ENCODE data around the gene KIAA1217. TPM values are rescaled to one million over a fixed set of nuclear protein-coding genes. Genes with fewer than 3 reads are reported as not detected.

KIAA1217 gene
- total RNA-seq, 1 donor from 2014 or later = 5.9 TPM

GRCh38 chr10:24209946-24210491 is 1.1 kb downstream of the KIAA1217 start:
- no peak for DNase-seq

GRCh38 chr10:24210501-24210900 is 1.6 kb downstream of the KIAA1217 start:
- no peak for DNase-seq

GRCh38 chr10:24213266-24213665 is 4.3 kb downstream of the KIAA1217 start:
- no peak for DNase-seq

- no peak for DNase-seq
Measured at GRCh38 chr10:24213881-24214280, 4.9 kb downstream of the KIAA1217 start.

- no peak for DNase-seq
Measured at GRCh38 chr10:24214762-24215161, 5.8 kb downstream of the KIAA1217 start.

DNA sequence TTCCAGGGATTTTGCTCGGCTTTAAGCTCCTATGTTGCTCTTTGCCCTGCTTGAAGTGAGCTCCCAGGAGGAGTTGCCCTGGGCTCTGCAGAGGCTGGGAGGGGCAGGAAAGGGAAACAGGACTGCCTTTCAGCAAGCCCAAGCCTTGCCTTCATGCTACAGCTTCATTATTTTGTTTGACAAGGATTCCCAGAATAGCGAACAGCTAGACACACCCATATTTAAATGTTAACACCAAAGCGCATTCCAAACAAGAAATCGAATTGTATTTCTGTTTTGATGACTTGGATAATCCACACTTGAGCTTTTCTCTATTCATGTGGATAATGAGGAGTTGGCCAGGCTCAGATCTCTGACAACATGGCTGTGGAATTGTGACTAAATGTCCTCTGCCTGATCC is 6.3 kb downstream of the KIAA1217 start:
- no peak for DNase-seq

DNA sequence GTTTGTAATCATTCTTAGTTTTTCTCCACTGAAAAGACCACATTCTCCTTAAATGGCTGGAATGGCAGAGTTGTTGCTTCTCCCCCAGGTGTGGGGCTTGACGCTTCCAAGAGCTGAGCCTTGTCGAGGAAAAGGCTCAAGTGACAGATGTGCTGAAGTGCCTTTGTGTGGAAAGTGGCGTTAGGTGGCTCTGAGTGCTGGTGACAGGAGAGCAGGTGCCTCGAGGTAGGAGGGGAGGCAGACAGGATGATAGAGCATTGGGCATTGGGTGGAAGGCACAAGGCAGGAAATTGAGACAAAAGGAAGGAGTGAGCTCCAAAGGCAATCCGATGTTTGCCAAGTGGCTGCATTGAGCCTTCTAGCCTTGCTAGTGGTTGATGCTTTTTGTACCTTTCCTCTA is 6.7 kb downstream of the KIAA1217 start:
- DNase-seq = no peak

DNA sequence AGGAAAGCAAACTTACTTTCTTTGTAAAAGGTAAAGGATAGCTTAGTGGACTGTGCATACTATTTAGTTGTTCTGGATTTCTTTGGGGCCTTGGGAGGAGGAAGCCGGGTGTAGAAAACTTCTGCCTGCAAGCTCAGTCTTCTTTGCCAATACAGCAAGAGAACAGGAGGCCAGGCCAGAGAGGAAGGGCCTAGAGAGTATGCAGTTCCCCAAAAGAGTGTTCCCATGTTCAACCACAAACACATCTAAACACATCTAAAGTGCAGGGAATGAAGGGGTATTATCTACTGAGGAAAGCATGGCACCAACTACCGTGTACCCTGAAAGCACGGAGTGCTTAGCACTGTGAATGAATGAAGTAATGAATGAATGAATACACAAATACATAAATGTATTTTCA is 11.0 kb downstream of the KIAA1217 start:
- DNase-seq = no peak

- DNase-seq = no peak
Measured at GRCh38 chr10:24223341-24223740, 14.4 kb downstream of the KIAA1217 start.

- no peak for DNase-seq
Measured at GRCh38 chr10:24223953-24224352, 15.0 kb downstream of the KIAA1217 start.

DNA sequence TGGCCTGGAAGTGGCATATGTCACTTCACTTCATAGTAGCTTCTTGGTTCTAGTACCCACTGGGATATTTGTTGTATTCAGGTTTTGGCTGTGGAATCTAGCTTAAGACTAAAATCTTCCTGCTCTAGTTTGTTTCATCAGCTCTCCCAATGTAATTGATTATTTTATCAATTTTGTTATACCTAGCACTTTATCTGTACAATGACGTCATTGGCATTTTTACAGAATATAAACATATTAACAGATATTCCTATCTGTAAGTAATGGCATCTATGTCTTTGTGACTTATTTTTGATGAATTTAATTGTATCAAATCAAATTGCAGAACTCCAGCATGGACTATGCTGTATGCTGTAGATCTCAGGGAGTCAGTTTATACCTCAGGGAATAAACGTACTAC is 19.7 kb downstream of the KIAA1217 start:
- no peak for DNase-seq

- no peak for DNase-seq
Measured at GRCh38 chr10:24229909-24230308, 21.0 kb downstream of the KIAA1217 start.

- no peak for DNase-seq
Measured at GRCh38 chr10:24231200-24231599, 22.3 kb downstream of the KIAA1217 start.

GRCh38 chr10:24234784-24235183 is 25.8 kb downstream of the KIAA1217 start:
- no peak for DNase-seq

DNA sequence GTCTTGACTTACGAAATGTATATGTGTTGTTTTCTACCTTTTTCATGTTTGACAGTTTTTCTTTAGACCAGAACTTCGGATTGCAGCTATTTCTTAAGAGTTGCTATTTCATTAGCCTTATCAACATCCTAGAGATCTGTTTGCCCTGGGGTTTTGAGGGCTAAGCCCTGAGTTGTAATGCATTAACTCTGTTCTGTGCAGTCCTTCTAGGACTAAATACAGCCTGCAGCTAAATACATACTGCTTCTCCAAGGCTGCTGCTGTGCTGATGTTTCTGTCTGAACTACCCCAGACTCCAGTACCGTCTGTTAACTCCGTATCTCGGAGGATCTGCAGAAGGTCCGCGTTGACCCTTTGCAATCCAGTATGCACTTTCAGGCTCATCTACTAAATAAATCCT is 26.5 kb downstream of the KIAA1217 start:
- no peak for DNase-seq

DNA sequence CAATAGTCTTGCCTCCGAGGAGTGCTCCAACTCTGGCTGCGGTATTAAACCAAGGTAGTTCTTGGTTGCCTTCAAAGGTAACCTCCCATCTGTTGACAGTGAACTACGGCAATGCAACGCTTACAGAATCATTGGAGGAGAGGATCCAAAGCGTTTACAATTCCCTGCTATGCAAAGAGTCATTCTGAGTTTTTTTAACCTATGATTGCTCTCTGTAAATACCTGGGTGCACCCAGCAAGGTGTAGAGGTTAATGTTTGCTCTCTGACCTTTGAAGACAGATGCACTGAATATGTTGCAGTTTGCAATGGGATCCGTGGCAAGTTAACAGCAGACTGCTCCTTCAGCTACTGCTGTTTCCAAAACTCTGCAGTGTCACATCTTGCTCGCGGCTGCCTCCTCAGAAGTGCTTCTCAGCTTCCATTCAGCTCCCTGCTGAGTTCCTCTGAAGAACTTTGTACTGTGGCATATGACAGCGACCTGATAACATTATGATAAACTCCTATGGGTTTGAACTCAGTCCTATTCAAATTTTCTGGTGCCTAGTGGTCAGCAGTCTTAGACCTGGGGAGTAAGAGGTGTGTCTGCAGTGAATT is 29.0 kb downstream of the KIAA1217 start:
- DNase-seq = no peak

GRCh38 chr10:24238519-24239247 is 29.7 kb downstream of the KIAA1217 start:
- DNase-seq = no peak

- DNase-seq = no peak
Measured at GRCh38 chr10:24239289-24240040, 30.5 kb downstream of the KIAA1217 start.

- DNase-seq = no peak
Measured at GRCh38 chr10:24240041-24240751, 31.3 kb downstream of the KIAA1217 start.

- no peak for DNase-seq
Measured at GRCh38 chr10:24241536-24242040, 32.6 kb downstream of the KIAA1217 start.

DNA sequence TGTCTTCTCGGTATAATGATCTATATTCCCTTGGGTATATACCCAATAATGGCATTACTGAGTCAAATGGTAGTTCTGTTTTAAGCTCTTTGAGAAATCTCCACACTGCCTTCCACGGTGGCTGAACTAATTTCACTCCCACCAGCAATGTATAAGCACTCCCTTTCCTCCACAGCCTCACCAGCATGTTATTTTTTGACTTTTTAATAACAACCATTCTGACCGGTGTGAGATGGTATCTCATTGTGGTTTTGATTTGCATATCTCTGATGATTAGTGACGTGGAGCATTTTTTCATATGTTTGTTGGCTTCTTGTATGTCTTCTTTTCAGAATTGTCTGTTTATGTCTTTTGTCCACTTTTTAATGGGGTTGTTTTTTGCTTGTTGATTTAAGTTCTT is 33.6 kb downstream of the KIAA1217 start:
- DNase-seq = no peak

DNA sequence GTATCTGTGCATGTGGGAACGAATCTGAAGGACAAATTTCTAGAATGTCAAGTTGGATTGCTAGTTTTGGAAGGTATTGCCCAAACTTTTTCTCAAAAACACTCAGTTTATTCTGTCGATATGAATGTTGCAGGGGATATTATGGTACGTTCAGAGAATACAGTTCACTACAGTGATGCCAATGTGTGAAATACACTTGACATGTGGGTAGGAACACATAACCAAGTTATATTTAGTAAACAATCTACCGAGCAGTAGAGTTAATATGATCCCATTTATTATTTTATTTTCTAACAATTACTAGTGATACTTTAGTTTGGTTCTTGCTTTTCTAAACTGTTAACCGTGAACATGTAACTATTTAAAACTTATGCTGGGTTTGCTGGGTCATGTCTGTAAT is 37.4 kb downstream of the KIAA1217 start:
- DNase-seq = no peak
